ENCODE data around the gene PPFIA3.

GRCh38 chr19:49091391-49092038, 27.8 kb upstream of the PPFIA3 start:
- TF ChIP-seq RFX5 (IDR thresholded peaks at IDR 0.05; ENCODE audit: borderline replicate concordance, low read depth, low read length) (no peak), EZH2 (IDR thresholded peaks at IDR 0.05; ENCODE audit: low read depth, low read length, severe bottlenecking) (no peak), SP2 (IDR thresholded peaks at IDR 0.05; ENCODE audit: low read length) (no peak), SIX5 (IDR thresholded peaks at IDR 0.05; ENCODE audit: low read depth, low read length) (no peak), TEAD4 (IDR thresholded peaks at IDR 0.05; ENCODE audit: low read depth, low read length) (no peak), TAF1 (IDR thresholded peaks at IDR 0.05; ENCODE audit: low read depth, low read length) (no peak), POLR2A (IDR thresholded peaks at IDR 0.05; ENCODE audit: control extremely low read depth in 1 of 2, low read depth in 2 of 2, low read length in 2 of 2) (no peak)
- TF ChIP-seq, protein P1, sequence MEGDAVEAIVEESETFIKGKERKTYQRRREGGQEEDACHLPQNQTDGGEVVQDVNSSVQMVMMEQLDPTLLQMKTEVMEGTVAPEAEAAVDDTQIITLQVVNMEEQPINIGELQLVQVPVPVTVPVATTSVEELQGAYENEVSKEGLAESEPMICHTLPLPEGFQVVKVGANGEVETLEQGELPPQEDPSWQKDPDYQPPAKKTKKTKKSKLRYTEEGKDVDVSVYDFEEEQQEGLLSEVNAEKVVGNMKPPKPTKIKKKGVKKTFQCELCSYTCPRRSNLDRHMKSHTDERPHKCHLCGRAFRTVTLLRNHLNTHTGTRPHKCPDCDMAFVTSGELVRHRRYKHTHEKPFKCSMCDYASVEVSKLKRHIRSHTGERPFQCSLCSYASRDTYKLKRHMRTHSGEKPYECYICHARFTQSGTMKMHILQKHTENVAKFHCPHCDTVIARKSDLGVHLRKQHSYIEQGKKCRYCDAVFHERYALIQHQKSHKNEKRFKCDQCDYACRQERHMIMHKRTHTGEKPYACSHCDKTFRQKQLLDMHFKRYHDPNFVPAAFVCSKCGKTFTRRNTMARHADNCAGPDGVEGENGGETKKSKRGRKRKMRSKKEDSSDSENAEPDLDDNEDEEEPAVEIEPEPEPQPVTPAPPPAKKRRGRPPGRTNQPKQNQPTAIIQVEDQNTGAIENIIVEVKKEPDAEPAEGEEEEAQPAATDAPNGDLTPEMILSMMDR (IDR thresholded peaks at IDR 0.05; ENCODE audit: control extremely low read depth in 1 of 3, insufficient read depth in 1 of 3, low read depth in 1 of 3, low read length in 3 of 3): no peak

Data from H1 (cell line).